HepG2 (cell line): ENCODE measurements around the gene SLCO2B1. TPM values are rescaled to one million over a fixed set of nuclear protein-coding genes. Genes with fewer than 3 reads are reported as not detected.

Source experiments
- ATAC-seq: fragments of 200-7000 bp; cut with Tn5 transposase; 3 replicates; pipeline ENCODE4 v1.9.1; 2020; ENCODE audit warnings: mild to moderate bottlenecking, moderate library complexity
- BruUV-seq: library from RNA; stranded (reverse); fragments of 400-500 nt; replicated peaks from 2 replicates; lab custom pipeline; 2021; lab: Mats Ljungman, UMichigan
- CTCF ChIA-PET: fragments of 300-600 bp; formaldehyde crosslinking; extraction: SDS; loops from one replicate; lab custom pipeline; 2021; ENCODE audit warnings: low total read pairs, inconsistent platforms, low intra/inter-chr PET ratio; lab: Yijun Ruan, JAX
- POLR2A ChIA-PET: fragments of 350-600 bp; sonication (Branson Sonifier 250); formaldehyde crosslinking; loops from one replicate; lab custom pipeline; 2020; ENCODE audit warnings: antibody characterized with exemption, inconsistent platforms; lab: Yijun Ruan, JAX
- DNase-seq: peaks from one replicate; pipeline ENCODE4 v3.0.0-alpha.2; 2015; ENCODE audit warnings: low spot score
- FAIRE-seq: peaks from 3 replicates; lab custom pipeline; 2011; peaks lifted over from hg19 to GRCh38; lab: Jason Lieb, UNC
- H2AFZ ChIP-seq: one replicate; pipeline ENCODE4 v1.6.1; 2011; ENCODE audit warnings: low read length, inconsistent platforms
- H3K27ac ChIP-seq: fragments of 300-600 bp; 3 replicates; pipeline ENCODE4 v1.8.0; 2011; ENCODE audit warnings: mixed run types, mild to moderate bottlenecking, mixed read lengths, low read length, inconsistent platforms; ENCODE audit not compliant: insufficient read depth; ENCODE audit errors: extremely low read length
- H3K27me3 ChIP-seq, 2 experiments: fragments of 200-600 bp in 1 of 2; 2 replicates in 1 of 2; 3 replicates in 1 of 2; pipeline versions ENCODE4 v1.6.0 to v1.8.0; 2011; ENCODE audit warnings: low read length in 2 of 2, mild to moderate bottlenecking in 2 of 2, moderate library complexity in 2 of 2, inconsistent platforms in 1 of 2; ENCODE audit not compliant: insufficient read depth in 2 of 2, control insufficient read depth in 1 of 2
- H3K36me3 ChIP-seq, 2 experiments: fragments of 200-600 bp in 1 of 2; replicated peaks in 1 of 2; 2 replicates in 1 of 2; 3 replicates in 1 of 2; pipeline versions ENCODE4 v1.5.1 to v1.8.0; 2011; ENCODE audit warnings: low read length in 2 of 2, inconsistent platforms in 1 of 2; ENCODE audit not compliant: insufficient read depth in 2 of 2, control insufficient read depth in 1 of 2
- H3K4me1 ChIP-seq: 2 replicates; pipeline ENCODE4 v1.5.1; 2012; ENCODE audit warnings: low read length, inconsistent platforms; ENCODE audit not compliant: insufficient read depth
- H3K4me2 ChIP-seq: 2 replicates; pipeline ENCODE4 v1.6.0; 2011; ENCODE audit warnings: low read depth, low read length, inconsistent platforms
- H3K4me3 ChIP-seq, 3 experiments: fragments of 200-600 bp in 1 of 3; sonication (generic), shearing (Covaris generic) in 1 of 3; replicated peaks in 1 of 3; 2 replicates each; pipeline ENCODE4 v1.5.1; 2011 to 2016; ENCODE audit warnings: low read length in 3 of 3, inconsistent platforms in 2 of 3, low read depth in 2 of 3, mild to moderate bottlenecking in 2 of 3, control low read depth in 1 of 3, mixed read lengths in 1 of 3; ENCODE audit not compliant: insufficient read depth in 1 of 3
- H3K79me2 ChIP-seq: one replicate; pipeline ENCODE4 v1.6.1; 2011; ENCODE audit warnings: low read length, inconsistent platforms; ENCODE audit not compliant: insufficient read depth
- H3K9ac ChIP-seq: 2 replicates; pipeline ENCODE4 v1.6.0; 2011; ENCODE audit warnings: mild to moderate bottlenecking, low read depth, low read length, inconsistent platforms; ENCODE audit not compliant: insufficient read depth
- H3K9me3 ChIP-seq: 2 replicates; pipeline ENCODE4 v1.5.1; 2012; ENCODE audit warnings: mild to moderate bottlenecking, low read length
- H4K20me1 ChIP-seq: 2 replicates; pipeline ENCODE4 v1.6.0; 2011; ENCODE audit warnings: inconsistent platforms, mild to moderate bottlenecking, low read length, moderate library complexity; ENCODE audit not compliant: insufficient read depth
- AKNA ChIP-seq: sonication (generic); formaldehyde crosslinking; IDR thresholded peaks from 2 replicates; pipeline ENCODE4 v1.4.0; 2020; ENCODE audit warnings: missing genetic modification reagents, borderline replicate concordance
- ARHGAP35 ChIP-seq: sonication (generic); formaldehyde crosslinking; IDR thresholded peaks from 2 replicates; pipeline ENCODE4 v1.9.0; 2022; ENCODE audit warnings: mild to moderate bottlenecking, inconsistent platforms, moderate library complexity, missing genetic modification reagents, borderline replicate concordance
- LCORL ChIP-seq, 2 experiments: fragments of 450-650 bp in 1 of 2; sonication (generic) in 1 of 2; formaldehyde crosslinking in 1 of 2; IDR thresholded peaks; 2 replicates each; pipeline versions ENCODE4 v1.5.0 to v1.6.1; 2017 to 2020; ENCODE audit warnings: antibody characterized with exemption in 1 of 2, missing genetic modification reagents in 1 of 2
- MAFF ChIP-seq: IDR thresholded peaks from 2 replicates; pipeline ENCODE4 v1.6.1; 2011; ENCODE audit warnings: low read depth, low read length, improper control_type of control experiment
- MAFK ChIP-seq, 2 experiments: IDR thresholded peaks in 1 of 2; conservative IDR thresholded peaks in 1 of 2; 2 replicates each; pipeline ENCODE4 v1.6.1; 2011; ENCODE audit warnings: improper control_type of control experiment in 2 of 2, low read length in 2 of 2
- NFIC ChIP-seq: IDR thresholded peaks from 2 replicates; pipeline ENCODE4 v1.6.1; 2012; ENCODE audit warnings: mild to moderate bottlenecking, low read length, inconsistent platforms
- THYN1 ChIP-seq: sonication (generic); formaldehyde crosslinking; IDR thresholded peaks from 2 replicates; pipeline ENCODE4 v1.8.1; 2023; ENCODE audit warnings: low read depth, mild to moderate bottlenecking, moderate library complexity, missing genetic modification reagents, borderline replicate concordance
- ZNF10 ChIP-seq: sonication (generic); formaldehyde crosslinking; IDR thresholded peaks from 2 replicates; pipeline ENCODE4 v1.4.0; 2020; ENCODE audit warnings: mild to moderate bottlenecking, low read depth, missing genetic modification reagents, borderline replicate concordance
- ZNF138 ChIP-seq: sonication (generic); formaldehyde crosslinking; IDR thresholded peaks from 2 replicates; pipeline ENCODE4 v1.5.0; 2020; ENCODE audit warnings: mild to moderate bottlenecking, low read depth, missing genetic modification reagents
- ZNF382 ChIP-seq: sonication (generic); formaldehyde crosslinking; IDR thresholded peaks from 2 replicates; pipeline ENCODE4 v1.5.0; 2020; ENCODE audit warnings: missing genetic modification reagents, mild to moderate bottlenecking, borderline replicate concordance
- ZNF446 ChIP-seq: sonication (generic); formaldehyde crosslinking; IDR thresholded peaks from 2 replicates; pipeline ENCODE4 v1.5.0; 2020; ENCODE audit warnings: mild to moderate bottlenecking, missing genetic modification reagents
- WGBS: methylation state at CpG from one replicate; pipeline ENCODE4 v1.1.6; 2017; ENCODE audit warnings: low lambda C conversion rate; 5-methylcytosine and 5-hydroxymethylcytosine counted together
- in situ Hi-C: cut with HindIII; loops from 2 replicates; pipeline ENCODE4 v1.10.0; 2017; ENCODE audit warnings: low pct_unique_long_range_greater_than_20kb; ENCODE audit not compliant: extremely low pct_ligation_motif_present
- intact Hi-C: fragments of 100-400 bp; cut with micrococcal nuclease; formaldehyde crosslinking; loops from one replicate; pipeline ENCODE4 v1.10.0; 2022; ENCODE audit not compliant: unreplicated experiment
- polyA plus RNA-seq, 8 experiments: library from polyadenylated mRNA; depleted of rRNA in 3 of 8; stranded (reverse) in 7 of 8; unstranded in 1 of 8; fragments of >200 nt; fragmentation: Illumina TruSeq in 4 of 8; extraction: Trizol in 4 of 8; gene quantifications; 2 replicates each; pipeline versions ENCODE4 v1.2.1 to v1.2.3, GENCODE V29; 2011 to 2016; ENCODE audit warnings: low read depth in 4 of 8, missing spikeins in 1 of 8, mixed read lengths in 1 of 8; ENCODE audit not compliant: insufficient read depth in 1 of 8
- total RNA-seq, 5 experiments: library from RNA; depleted of rRNA; stranded (reverse); fragments of >200 nt; fragmentation: Illumina TruSeq; extraction: Trizol; gene quantifications; 2 replicates each; pipeline ENCODE4 v1.2.3, GENCODE V29; 2016; ENCODE audit warnings: low read depth in 1 of 5
- TF ChIP-seq, protein P1 (sequence below): sonication (generic); formaldehyde crosslinking; IDR thresholded peaks from 2 replicates; pipeline ENCODE4 v1.4.0; 2020; ENCODE audit warnings: missing genetic modification reagents, low read depth, mild to moderate bottlenecking, borderline replicate concordance

SLCO2B1 gene
- total and polyA plus RNA-seq, 2 of the 13 experiments (the other 11 are each of a cell fraction or from before 2014, with no cell fraction given): 15.3 to 19.8 TPM

DNA sequence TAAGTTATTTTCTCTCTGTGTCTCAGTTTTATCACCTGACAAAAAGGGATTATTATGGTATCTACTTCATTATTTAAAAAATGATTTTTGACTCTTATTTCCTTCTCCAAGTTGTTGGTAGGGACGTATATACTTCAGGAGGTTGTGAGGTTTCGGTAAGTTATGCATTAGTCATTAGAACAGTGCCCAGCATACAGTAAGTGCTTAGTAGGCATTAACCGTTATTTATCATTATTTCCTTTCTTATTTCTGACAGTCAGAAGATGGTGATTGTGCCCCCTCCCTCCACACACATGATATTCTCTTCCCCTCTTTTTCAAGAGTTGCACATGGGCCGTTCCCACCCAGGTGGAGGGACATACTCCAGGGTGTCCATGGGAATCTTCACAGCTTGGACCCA lies 36.1 kb downstream of the SLCO2B1 start:
- WGBS: 98% methylated on average over 4 of the region's 4 CpGs
- H4K20me1 ChIP-seq: no peaks in the 10 kb centered on the region
- intact Hi-C loops: no loop called here
- H3K4me3 ChIP-seq: no peak overlapping the region
- H3K9me3 ChIP-seq: no peaks in the 10 kb centered on the region
- no peak for ATAC-seq
- no peak overlapping the region for H3K4me2 ChIP-seq
- no peak for DNase-seq
- TF ChIP-seq NFIC (no peak), MAFK (conservative IDR thresholded peaks at IDR 0.05 in 1 of 2, IDR thresholded peaks at IDR 0.05 in 1 of 2; ENCODE audit: low read length in 2 of 2) (peak in 1 of 2 experiments; percentile 59; a peak in 2 of 4 replicates), MAFF (0 out of 2 replicates have a peak, but pooled peaks have one; percentile 10)
- TF ChIP-seq, all 625 proteins: peak for 2
- POLR2A ChIA-PET: no interaction called here
- FAIRE-seq: no peak
- no TSS peak for BruUV-seq
- Histone ChIP-seq H2AFZ (no peak overlapping the region), H3K4me1 (peaks cover 42% of the 10 kb centered on the region), H3K9ac (no peak overlapping the region), H3K27me3 (no peaks in the 10 kb centered on the region), H3K79me2 (no peaks in the 10 kb centered on the region), H3K27ac (no peak overlapping the region), H3K36me3 (peaks cover 5 to 9% of the 10 kb centered on the region in 2 experiments; a peak in 2 of 5 replicates)
- in situ Hi-C loops: no loop called here
- CTCF ChIA-PET: no interaction called here

- peaks cover 5 to 14% of the 10 kb centered on the region in 2 experiments; a peak in 2 of 5 replicates for H3K36me3 ChIP-seq
- H3K79me2 ChIP-seq: no peaks in the 10 kb centered on the region
- H3K9ac ChIP-seq: no peak overlapping the region
- H4K20me1 ChIP-seq: no peaks in the 10 kb centered on the region
- ChIA-PET POLR2A (no interaction called here), CTCF (no interaction called here)
- H3K4me3 ChIP-seq: no peak overlapping the region
- no peaks in the 10 kb centered on the region for H3K9me3 ChIP-seq
- H3K27ac ChIP-seq: no peak overlapping the region
- in situ Hi-C loops (no loop called here), intact Hi-C loops (no loop called here)
- FAIRE-seq: no peak
- no peaks in the 10 kb centered on the region for H3K27me3 ChIP-seq
- WGBS: 94% methylated on average over 4 of the region's 4 CpGs
- DNase-seq: no peak
- no peak overlapping the region for H2AFZ ChIP-seq
- no peak overlapping the region for H3K4me2 ChIP-seq
- no TSS peak for BruUV-seq
- H3K4me1 ChIP-seq: peaks cover 39% of the 10 kb centered on the region
- no peak for ATAC-seq
- TF ChIP-seq THYN1 (CRISPR knock-in tag) (no peak), ZNF382 (CRISPR knock-in tag) (no peak), ZNF138 (CRISPR knock-in tag) (no peak), ZNF10 (no peak), ARHGAP35 (CRISPR knock-in tag) (no peak), AKNA (no peak), ZNF446 (CRISPR knock-in tag) (no peak), LCORL (IDR thresholded peaks at IDR 0.05) (no peak), LCORL (CRISPR knock-in tag; IDR thresholded peaks at IDR 0.05) (no peak)
- TF ChIP-seq, protein P1, sequence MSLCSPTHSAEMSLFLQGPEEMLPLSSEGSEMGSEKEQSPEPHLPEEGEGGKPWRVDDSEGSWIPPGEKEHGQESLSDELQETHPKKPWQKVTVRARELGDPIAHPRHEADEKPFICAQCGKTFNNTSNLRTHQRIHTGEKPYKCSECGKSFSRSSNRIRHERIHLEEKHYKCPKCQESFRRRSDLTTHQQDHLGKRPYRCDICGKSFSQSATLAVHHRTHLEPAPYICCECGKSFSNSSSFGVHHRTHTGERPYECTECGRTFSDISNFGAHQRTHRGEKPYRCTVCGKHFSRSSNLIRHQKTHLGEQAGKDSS (CRISPR knock-in tag): no peak
These were observed 37.8 kb downstream of the SLCO2B1 start for GRCh38 chr11:75188671-75189070.
